NCI-H460 (cell line): Measurements from ENCODE around the gene MARCHF9. TPM values are rescaled to one million over a fixed set of nuclear protein-coding genes. Genes with fewer than 3 reads are reported as not detected.

Experiments used
- DNase-seq: peaks from one replicate; pipeline ENCODE4 v3.0.0-alpha.2; 2016; ENCODE audit warnings: low read depth; ENCODE audit errors: extremely low read depth
- total RNA-seq: library from RNA; depleted of rRNA; stranded (reverse); fragments of >200 nt; shearing (Covaris generic); gene quantifications from 2 replicates; pipeline ENCODE4 v1.2.3, GENCODE V29; 2014

The MARCHF9 gene
- total RNA-seq, 1 experiment from 2014 or later = 3.8 TPM

DNA sequence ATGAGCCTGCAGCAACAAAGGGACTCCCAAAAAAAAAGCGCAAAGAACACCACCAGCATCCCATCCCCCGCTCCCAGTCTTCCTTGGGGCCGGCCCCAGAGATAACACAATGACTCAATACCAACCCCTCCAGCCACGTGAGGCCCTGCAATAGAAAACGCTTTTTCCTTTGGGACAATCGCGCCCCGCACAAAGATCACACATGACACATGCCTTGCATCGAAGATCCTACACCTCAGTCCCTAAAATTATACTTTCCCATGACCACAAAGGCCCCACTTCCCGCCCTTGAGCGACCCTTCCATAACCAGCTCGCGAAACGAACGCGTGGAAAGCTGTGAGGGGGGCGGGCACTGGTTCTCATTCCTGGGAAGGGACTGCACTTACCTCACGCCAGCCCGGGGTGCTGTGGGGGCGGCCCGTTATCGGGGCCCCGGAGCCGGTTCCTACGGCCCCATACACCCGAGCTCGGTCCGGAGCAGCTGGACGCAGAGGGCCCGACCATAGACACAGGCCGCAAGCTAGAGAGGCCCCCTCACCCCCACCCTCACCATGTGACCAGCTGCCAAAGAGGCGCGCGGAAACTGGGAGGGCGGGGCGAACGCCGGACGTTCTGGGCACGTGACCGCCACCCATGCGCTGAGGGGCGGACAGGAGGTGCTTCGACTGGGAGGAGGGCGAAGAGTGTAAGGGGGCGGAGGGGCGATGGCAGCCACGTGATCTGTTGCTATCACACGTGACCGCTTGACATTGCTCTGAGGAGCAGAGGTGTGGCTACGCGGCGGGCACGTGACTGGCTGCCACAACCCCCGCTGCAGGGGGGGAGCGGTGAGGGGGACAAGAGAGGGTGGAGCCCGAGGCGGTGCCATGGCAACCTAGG, 2.9 kb upstream of the MARCHF9 start, which contains the start of gene CDK4:
Gene CDK4 (minus strand): TSS at position 523 of the 880 bp plus-strand sequence. CDS start 593 bp downstream, outside the sequence.
- peak; percentile 99 for DNase-seq

DNA sequence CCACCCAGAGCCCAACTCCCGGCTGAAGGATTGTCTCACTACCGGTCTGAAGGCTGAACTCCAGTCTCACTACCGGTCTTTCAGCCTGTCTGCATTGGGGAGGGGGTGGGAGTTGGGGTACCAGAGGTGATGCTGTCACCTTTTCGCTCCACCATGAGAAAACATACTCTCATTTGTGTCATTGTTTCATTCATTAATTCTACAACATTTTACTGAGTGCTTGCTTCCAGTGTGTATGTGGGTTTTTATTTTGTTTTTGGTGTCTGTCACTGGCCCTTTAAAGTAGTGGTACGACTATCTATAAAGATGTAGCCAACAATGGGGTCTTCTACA, 2.3 kb upstream of the MARCHF9 start:
- no peak for DNase-seq

DNA sequence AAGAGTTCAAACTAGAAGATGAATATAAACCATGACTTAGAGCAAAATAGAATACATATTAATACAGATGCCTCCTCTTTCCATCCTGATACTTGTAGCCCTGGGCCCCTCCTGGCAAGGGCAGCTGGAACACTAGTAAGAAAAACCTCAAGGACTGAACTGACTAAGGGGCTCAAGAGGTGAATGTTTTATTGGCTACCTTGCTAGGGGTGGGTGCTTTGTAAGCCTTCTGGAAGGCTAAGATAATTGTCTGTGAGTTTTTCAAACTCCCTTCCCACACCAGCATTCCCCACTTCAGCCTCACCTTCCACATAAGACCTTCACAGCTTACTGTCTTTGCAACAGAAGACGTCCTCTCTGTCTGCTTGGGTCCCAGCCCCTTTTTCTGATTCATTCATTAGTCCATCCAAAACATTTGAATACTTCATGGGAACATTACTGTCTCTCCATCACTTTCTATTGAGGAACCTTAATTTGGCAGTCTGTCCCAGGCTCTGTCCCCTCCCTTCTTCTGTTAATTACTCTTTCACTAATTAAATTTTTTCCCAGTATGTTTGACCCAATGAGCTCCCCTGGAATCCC, 1.1 kb upstream of the MARCHF9 start:
- no peak for DNase-seq

DNA sequence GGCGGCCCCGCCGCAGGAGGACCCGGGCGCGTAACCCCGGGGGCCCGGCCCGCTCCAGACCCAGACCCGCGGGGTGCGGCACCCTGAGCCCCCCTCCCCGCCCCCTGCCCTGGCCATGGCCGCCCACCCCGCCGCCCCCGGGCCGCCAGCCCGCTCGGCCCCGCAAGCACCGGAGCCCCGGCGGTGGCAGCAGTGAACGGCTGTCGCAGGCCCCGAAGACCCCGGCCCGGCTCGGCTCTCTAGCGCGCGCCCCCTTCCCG, 221 bp downstream of the MARCHF9 start:
- DNase-seq = no peak

DNA sequence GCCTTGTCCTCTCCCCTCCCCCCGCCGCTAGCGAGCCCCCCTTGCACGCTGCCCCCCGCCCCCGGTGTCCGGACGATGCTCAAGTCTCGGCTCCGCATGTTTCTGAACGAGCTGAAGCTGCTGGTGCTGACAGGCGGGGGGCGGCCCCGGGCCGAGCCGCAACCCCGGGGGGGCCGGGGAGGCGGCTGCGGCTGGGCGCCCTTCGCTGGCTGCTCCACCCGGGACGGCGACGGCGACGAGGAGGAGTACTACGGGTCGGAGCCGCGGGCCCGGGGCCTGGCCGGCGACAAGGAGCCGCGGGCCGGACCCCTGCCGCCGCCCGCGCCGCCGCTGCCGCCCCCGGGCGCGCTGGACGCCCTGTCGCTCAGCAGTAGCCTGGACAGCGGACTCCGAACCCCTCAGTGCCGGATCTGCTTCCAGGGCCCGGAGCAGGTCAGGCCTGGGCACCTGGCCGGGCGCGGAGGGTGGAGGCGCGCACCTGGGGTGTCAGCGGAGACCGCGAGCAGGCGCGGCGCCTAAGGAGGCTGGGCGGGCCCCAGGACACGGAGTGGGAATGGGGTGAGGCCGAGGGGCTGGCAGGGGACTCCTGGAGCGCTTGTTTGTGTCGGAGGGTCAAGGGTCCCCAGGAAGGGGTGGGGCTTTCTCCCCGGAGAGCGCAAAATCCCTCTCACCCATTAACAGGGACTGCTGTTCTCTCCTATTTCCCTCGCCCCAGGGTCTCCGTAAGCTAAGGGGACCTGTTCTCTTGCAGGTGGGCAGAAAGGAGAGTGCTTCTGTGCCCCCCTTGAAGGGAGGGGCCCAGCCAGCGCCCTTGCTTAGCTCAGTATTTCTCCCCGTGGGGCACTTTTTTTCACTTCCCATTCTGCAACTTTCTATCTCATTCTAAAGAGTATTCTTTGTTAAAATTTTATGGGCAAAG, 810 bp downstream of the MARCHF9 start:
- DNase-seq = no peak

DNA sequence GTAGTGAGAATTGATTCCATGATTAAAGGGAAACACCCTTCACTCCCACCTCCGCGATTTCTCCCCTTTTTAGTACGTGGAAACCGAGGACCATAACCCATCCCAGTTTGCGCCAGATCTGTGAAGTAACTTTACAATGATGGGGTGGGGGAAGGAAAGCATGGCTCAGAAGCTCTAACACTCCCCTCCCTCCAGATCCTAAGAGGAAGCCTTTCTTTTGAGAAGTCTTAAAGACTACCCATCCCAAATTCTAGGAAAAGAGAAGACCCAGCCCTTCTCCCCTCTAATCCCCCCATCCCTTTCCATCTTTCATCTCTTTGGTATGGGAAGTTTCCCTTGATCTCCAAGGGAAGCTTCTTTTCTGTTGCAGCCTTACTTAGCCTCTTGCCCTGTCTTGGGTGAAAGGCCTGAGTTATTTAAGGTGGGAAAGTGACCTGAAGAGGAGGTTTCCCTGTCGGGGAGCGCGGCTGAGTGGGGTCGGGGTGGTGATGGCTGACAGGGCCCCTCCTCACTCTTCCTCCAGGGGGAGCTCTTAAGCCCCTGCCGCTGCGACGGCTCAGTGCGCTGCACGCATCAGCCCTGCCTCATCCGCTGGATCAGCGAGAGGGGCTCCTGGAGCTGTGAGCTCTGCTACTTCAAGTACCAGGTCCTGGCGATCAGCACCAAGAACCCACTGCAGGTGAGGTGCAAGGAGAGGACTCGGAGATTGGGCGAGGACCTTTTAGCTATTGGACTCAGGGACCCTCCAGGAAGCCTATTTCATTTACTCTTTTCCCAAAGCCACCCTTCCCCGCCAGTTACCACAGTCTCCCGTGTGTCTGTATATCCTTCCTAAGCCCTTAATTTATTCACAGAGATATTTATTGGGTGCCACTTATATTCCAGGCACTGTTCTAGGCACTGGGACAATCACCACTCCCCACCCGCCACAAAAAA, 1.8 kb downstream of the MARCHF9 start:
- no peak for DNase-seq

DNA sequence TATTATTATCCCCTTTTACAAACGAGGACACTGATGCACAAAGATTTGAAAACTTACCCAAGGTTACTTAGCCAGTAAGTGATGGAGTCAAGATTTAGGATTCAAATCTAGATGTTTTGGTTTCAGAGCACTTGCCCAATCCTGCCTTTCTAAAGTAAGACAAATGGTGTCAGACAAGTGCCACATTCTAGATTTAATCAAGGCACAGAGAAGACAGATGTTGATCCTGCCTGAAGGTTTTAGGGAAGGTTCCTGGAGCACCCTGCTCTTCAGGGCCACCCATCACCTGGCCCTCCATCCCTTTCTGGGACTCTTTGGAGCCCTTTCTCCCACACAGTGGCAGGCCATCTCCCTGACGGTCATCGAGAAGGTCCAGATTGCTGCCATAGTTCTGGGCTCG, 2.9 kb downstream of the MARCHF9 start:
- DNase-seq = no peak

DNA sequence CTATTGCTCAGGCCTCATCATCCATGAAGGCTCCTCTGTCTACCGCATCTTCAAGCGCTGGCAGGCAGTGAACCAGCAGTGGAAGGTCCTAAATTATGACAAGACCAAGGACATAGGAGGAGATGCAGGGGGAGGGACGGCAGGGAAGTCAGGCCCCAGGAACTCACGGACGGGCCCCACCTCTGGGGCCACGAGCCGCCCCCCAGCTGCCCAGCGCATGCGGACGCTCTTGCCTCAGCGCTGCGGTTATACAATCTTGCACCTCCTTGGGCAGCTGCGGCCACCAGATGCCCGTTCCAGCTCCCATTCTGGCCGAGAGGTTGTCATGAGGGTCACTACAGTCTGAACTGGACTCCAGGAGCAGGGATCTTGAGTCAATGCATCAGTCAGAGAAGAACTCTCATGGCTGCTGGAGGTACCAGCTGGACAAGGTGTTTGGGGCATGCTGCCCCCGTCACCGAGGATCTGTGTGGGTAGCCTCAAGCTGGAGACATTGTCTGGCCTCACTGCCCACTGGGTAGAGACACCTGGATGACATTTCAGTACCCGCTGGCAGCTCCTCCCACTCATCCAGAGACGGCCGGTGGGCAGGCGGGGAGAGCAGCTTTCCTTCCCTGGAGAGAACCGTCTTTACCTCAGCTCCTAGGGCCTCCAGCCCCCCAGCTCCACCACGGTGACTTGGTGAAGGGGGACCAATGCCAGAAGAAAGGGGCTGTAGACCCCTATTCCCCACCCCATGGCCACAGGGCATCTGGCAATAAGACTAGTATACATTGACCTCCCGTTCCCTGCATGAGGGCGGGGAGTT, 3.9 kb downstream of the MARCHF9 start:
- DNase-seq = no peak

DNA sequence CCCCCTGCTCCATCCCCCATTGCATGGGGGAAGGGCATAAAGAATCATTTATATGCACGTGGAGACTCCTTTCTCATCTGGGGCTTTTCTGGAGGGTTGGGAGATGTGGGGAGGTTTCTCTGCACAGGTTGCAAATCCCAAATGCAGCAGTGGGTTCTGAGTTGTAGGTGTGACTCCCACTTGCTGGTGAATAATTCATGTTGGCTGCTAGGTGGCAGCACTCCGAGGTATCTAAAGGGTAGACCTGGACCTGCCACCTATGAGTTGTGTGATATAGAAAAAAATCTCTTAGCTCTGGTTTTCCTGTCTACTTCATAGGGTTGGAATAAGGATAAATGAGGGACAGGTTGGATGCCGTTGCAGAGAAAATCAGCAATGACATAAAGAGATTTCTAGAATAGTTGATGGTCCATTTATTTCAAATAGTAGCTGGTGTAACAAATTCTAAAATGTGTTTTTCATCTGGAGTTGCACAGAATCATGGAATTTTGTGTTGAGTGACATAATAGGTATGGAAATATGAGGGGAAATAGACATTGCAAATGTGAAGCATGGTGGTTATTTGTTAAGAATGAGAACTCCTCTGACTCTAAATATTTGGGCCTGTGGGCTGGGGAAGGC, 4.6 kb downstream of the MARCHF9 start:
- DNase-seq = no peak

DNA sequence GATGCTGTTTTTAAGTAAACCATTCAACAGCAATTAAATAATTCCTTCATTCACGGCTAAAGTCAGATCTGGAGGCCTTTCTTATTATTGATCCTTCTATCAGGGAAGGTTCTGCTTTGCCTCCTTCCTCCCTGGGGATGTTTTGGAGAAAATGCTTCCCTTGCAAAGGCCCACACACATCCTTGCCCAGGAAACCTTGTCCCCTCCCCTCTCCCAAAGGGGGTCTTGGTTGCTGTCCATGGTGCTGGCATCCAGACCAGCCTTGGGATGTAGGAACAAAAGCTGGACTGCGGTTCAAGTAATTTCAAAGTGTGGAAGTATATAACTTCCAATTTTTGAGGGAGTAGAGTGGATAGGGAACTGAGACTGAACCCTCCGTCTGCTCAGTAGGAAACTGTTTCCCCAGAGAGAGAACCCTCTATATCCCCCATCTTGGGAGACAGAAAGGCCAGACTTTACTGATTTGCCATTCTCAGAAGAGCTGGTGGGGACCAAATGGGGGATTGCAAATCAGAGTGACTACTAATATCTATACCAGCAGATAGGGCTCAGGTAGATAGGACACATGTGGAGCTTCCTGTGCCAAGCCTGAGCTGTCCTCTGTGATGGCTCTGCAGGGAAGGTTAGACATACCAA, 5.6 kb downstream of the MARCHF9 start:
- DNase-seq = no peak

DNA sequence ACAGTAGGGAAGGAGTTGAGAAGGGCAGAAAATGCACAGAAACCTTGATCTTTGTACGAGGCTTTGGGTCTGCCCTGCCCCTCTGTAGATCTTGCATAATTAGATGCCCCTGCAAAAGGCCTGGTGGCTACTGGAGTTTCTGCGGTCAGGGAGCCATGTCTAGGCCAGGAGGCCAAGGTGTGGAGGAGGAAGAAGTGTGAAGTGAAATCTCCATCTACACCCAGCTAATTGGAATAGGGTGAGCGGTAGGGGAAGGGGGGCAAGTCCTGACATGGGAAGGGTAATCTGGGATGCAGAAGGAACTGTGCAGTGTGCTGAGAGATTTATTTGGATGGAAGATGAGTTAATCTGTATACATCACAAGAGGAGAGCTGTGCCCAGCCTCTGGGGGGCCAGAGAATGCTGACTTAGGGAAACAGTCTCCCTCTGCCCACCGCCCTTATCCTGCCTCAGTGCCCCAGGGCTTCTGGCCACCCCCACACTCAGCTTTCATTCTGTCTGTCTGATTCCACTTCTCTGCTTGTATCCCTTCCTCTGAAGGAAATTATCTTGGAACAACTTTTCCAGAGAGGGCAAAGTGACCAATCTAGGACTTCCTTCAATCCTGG, 6.6 kb downstream of the MARCHF9 start:
- no peak for DNase-seq

DNA sequence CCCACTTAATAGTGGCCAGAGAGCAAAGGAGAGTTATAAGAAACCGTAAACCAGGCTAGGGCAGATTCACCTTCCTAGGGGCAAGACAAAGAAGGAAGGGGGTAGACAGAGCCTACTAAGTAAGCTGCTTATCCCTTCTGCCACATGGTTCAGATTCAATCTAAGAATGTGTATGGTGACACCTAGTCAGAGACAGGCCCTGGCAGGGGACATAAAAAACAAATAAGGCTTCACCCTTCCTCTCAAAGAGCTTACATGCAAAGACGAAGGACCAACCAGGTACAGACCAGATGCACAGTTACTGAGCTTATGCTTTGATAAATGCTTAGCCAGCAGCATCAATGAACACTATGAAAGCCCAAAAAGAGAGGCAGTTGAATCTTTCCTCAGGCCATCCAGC, 7.6 kb downstream of the MARCHF9 start:
- no peak for DNase-seq

DNA sequence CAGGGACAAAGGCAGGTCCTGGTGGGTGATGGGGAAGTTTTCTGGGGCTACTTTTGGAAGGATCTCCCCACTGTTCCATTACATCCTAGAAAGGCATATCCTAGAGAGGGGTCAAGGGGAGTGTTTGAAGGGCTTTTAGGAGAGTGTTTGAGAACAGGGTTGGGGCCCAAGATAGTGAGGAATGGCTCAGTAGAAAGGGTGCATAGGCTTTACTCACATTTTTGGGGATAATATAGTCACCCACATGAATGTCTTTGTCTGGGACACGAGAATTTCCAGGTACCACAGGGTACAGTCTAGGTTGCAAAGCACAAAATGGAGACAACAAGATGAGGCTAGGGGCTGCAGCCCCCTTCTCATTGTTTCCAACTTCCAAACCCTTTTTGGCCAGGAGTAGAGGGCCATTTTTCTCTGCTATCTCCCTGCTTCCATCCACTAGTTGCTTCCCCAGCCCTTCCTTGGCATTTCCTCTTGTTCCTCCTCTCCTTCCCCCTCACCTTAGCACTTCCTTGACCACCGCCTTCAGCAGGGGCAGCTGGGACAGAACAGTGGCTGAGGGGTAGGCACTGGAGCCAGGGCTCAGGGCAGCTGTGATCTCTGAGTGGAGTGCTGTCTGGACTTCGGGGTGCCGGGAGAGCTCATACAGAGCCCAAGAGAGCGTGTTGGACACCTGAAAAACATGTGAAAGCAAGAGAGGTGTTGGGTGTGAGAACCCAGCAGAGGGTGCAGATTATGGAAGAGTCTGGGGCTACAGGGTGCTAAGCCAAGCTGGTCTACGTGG, 9.2 kb downstream of the MARCHF9 start:
- no peak for DNase-seq

DNA sequence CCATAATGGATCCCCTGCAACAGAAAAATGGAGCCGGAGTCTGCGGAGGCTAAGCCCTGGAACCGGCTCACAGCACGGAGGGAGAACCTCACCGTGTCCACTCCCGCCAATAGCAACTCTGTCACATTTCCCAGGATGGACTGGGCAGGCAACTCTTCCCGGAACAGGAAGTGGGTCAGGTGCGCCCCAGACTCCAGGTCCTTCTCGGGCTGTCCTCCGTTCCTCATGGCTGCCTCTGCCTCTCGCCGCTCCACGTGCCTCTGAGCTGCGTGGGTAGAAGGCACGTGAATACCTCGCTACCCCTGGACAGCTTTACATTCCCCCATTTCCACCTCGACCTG, 9.7 kb downstream of the MARCHF9 start:
- DNase-seq = no peak

DNA sequence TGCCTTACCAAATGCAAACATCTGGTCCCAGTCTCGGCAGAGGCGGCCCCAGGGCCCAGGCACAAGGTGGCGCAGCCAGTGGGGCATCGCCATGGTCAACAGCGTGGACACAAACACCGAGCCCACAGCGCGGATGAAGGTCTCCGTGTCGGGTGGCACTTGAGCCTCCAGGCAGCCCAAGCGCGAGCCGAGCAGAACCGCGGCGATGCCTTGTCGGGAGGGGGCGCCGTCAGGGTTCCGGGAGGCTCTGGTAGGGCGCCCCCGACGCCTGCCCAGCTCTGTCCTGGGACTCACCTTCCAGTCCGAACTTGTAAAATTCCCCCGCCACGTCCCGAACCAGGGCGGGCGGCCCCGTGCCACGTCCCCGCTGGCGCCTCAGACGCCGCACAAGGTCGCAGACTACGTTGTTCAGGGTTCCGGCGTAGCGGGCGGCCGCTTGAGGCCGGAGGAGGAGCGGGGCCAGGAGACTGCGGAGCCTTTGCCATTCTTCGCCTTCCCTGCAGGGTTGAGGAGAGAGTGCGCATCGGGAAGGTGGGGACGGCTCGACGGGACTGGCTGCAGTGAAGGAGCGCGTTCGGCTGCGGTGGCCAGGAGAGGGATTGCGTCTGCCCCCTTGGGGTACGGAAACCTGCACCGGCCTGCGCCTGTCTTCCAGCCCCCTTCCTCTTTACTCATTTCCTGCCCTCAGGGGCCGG, 10.2 kb downstream of the MARCHF9 start:
- DNase-seq = no peak

DNA sequence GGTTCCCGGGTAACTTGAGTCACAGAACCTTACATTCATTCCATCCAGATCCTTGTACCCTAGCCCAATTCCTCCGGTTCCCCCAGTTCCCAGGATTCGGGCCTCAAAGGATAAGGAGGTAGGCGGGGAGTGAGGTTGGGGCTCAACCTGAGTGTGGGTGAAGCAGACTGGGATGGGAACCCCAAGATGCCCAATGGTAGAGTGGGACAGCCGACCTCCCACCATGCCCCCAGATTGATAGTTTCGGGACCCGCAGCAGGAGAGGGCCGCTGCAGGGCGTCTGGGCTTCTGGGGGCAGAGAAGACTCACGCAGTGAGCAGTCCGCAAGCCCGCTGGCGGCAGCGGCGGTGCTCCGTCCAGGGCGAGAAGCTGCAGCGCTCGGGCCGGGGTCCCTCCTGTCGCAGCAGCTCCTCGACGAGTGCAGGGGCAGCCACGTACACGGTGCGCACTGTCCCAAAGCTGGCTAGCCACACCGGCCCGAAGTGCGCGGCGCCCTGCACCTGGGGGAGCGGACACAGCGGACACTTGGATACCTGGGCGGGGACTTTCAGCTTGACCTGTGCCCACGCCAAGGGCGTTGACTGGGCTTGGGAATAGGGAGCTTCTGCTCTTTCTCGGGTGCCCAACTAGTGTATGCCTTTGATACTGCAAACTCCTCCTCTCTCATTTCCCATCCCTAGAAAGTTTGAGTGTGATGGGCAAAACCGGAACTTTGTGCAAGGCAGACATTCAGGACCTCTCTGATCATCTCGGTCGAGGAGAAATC, 11.0 kb downstream of the MARCHF9 start:
- no peak for DNase-seq
